Fibroblast of mammary gland (primary cell): ENCODE results near the gene GALNT2.

Experiments
- DNase-seq: peaks from one replicate; pipeline ENCODE4 v3.0.0-alpha.2; 2010; ENCODE audit warnings: low read depth
- H3K4me3 ChIP-seq: 2 replicates; pipeline ENCODE4 v1.5.1; 2011; ENCODE audit warnings: low read depth, mild to moderate bottlenecking, low read length, moderate library complexity; ENCODE audit not compliant: control insufficient read depth
- CTCF ChIP-seq: conservative IDR thresholded peaks from 2 replicates; pipeline ENCODE4 v1.5.1; 2011; ENCODE audit warnings: low read depth, low read length, inconsistent platforms; ENCODE audit not compliant: control insufficient read depth, insufficient read depth

GALNT2 gene

GRCh38 chr1:230140221-230141020 lies 73.4 kb downstream of the GALNT2 start:
- no peak for TF ChIP-seq CTCF
- no peak overlapping the region for H3K4me3 ChIP-seq
- DNase-seq = peak; percentile 68

GRCh38 chr1:230141021-230141648 lies 74.1 kb downstream of the GALNT2 start:
- peak; percentile 73 for DNase-seq
- no peak for TF ChIP-seq CTCF
- no peak overlapping the region for H3K4me3 ChIP-seq

- no peak for DNase-seq
- no peak for TF ChIP-seq CTCF
- no peak overlapping the region for H3K4me3 ChIP-seq
Observed at GRCh38 chr1:230141797-230142607, 75.0 kb downstream of the GALNT2 start.

- no peak for TF ChIP-seq CTCF
- no peak overlapping the region for H3K4me3 ChIP-seq
- no peak for DNase-seq
Observed at GRCh38 chr1:230142608-230143210, 75.7 kb downstream of the GALNT2 start.

GRCh38 chr1:230143534-230143933 lies 76.5 kb downstream of the GALNT2 start:
- TF ChIP-seq CTCF = no peak
- DNase-seq = no peak
- no peak overlapping the region for H3K4me3 ChIP-seq

GRCh38 chr1:230144010-230144614 lies 77.1 kb downstream of the GALNT2 start:
- no peak for TF ChIP-seq CTCF
- no peak overlapping the region for H3K4me3 ChIP-seq

More at GRCh38 chr1:230144010-230144614, 77.1 kb downstream of the GALNT2 start:
- DNase-seq = no peak
